ENCODE results near the gene LRR1. TPM values are rescaled to one million over a fixed set of nuclear protein-coding genes. Genes with fewer than 3 reads are reported as not detected.

The LRR1 gene
- total and polyA plus RNA-seq, 4 donors = 3.7 to 23.2 (median 4.1) TPM

- Histone ChIP-seq H3K9me3 (ENCODE audit: control insufficient read depth in 4 of 4, low read length in 3 of 4) (no peaks in the 10 kb centered on the region), H3K4me1 (ENCODE audit: control insufficient read depth in 4 of 4, insufficient read depth in 4 of 4, low read length in 3 of 4) (peaks cover 2 to 39% (median 21%) of the 10 kb centered on the region in 4 donors), H3K9ac (ENCODE audit: low read depth in 1 of 2, low read length in 2 of 2) (peak overlapping the region; percentile 58 to 69), H3K27me3 (ENCODE audit: control insufficient read depth in 4 of 4, insufficient read depth in 4 of 4, low read length in 3 of 4) (no peaks in the 10 kb centered on the region), H3K36me3 (ENCODE audit: control insufficient read depth in 4 of 4, insufficient read depth in 3 of 4, low read depth in 1 of 4, low read length in 3 of 4) (peaks cover 0 to 5% (median 1%) of the 10 kb centered on the region in 4 donors), H3K27ac (ENCODE audit: low read depth in 1 of 2, low read length in 2 of 2) (peak overlapping the region; percentile 17 to 93), H3K4me3 (ENCODE audit: low read depth in 1 of 3, low read length in 3 of 3) (peak overlapping the region in 2 of 3 donors; percentile 6 to 28)
- no peak for TF ChIP-seq JUND (IDR thresholded peaks at IDR 0.05)
- no peak for TF ChIP-seq FOXA1 (IDR thresholded peaks at IDR 0.05)
- no peak for TF ChIP-seq HNF4G (IDR thresholded peaks at IDR 0.05)
- TF ChIP-seq CTCF (IDR thresholded peaks at IDR 0.05; ENCODE audit: low read depth, low read length, missing input control) = no peak
- TF ChIP-seq SP1 (IDR thresholded peaks at IDR 0.05) = no peak
- no peak for TF ChIP-seq RAD21 (IDR thresholded peaks at IDR 0.05)
- TF ChIP-seq GABPA (IDR thresholded peaks at IDR 0.05 in 1 of 2, conservative IDR thresholded peaks at IDR 0.05 in 1 of 2) = no peak
- TF ChIP-seq ZBTB33 (IDR thresholded peaks at IDR 0.05) = no peak
- TF ChIP-seq EGR1 (IDR thresholded peaks at IDR 0.05; ENCODE audit: low read depth in 2 of 2) = no peak
- TF ChIP-seq MAX (IDR thresholded peaks at IDR 0.05) = no peak
- no peak for TF ChIP-seq RXRA (IDR thresholded peaks at IDR 0.05)
- WGBS = 17% methylated on average over 3 of the region's 3 CpGs
- no peak for DNase-seq (ENCODE audit: low spot score)
These were observed 24.6 kb downstream of the LRR1 start for GRCh38 chr14:49623387-49623786.

GRCh38 chr14:49623941-49624839 lies 25.4 kb downstream of the LRR1 start:
- peak overlapping the region in 1 of 3 donors; percentile 28 for H3K4me3 ChIP-seq (ENCODE audit: low read depth in 1 of 3, low read length in 3 of 3)
- no peak for TF ChIP-seq REST (IDR thresholded peaks at IDR 0.05)
- TF ChIP-seq FOXA2 (IDR thresholded peaks at IDR 0.05) = no peak
- TF ChIP-seq SP1 (IDR thresholded peaks at IDR 0.05) = peak; percentile 15
- peak; percentile 28 to 50 for TF ChIP-seq HNF4A (conservative IDR thresholded peaks at IDR 0.05)
- no peak for TF ChIP-seq RXRA (IDR thresholded peaks at IDR 0.05)
- peaks cover 2 to 39% (median 19%) of the 10 kb centered on the region in 4 donors for H3K4me1 ChIP-seq (ENCODE audit: control insufficient read depth in 4 of 4, insufficient read depth in 4 of 4, low read length in 3 of 4)
- no peak for DNase-seq (ENCODE audit: low spot score)
- H3K9me3 ChIP-seq (ENCODE audit: control insufficient read depth in 4 of 4, low read length in 3 of 4) = no peaks in the 10 kb centered on the region
- no peaks in the 10 kb centered on the region for H3K27me3 ChIP-seq (ENCODE audit: control insufficient read depth in 4 of 4, insufficient read depth in 4 of 4, low read length in 3 of 4)
- 39% methylated on average over 6 of the region's 6 CpGs for WGBS
- H3K27ac ChIP-seq (ENCODE audit: low read depth in 1 of 2, low read length in 2 of 2) = peak overlapping the region; percentile 17 to 93
- H3K36me3 ChIP-seq (ENCODE audit: control insufficient read depth in 4 of 4, insufficient read depth in 3 of 4, low read depth in 1 of 4, low read length in 3 of 4) = peaks cover 0 to 2% (median 0%) of the 10 kb centered on the region in 4 donors
- H3K9ac ChIP-seq (ENCODE audit: low read depth in 1 of 2, low read length in 2 of 2) = peak overlapping the region in 1 of 2 donors; percentile 69
